ENCODE measurements around the gene BAIAP2L1. TPM values are rescaled to one million over a fixed set of nuclear protein-coding genes. Genes with fewer than 3 reads are reported as not detected.

The BAIAP2L1 gene
- total RNA-seq, 1 donor from 2014 or later = 21.6 TPM

- no peak overlapping the region for H3K9ac ChIP-seq (ENCODE audit: low read length)
- no peak overlapping the region for H3K27ac ChIP-seq (ENCODE audit: low read depth, low read length)
- H3K4me3 ChIP-seq (ENCODE audit: insufficient read depth, low read depth, low read length) = no peak overlapping the region
- no peak overlapping the region for H2AFZ ChIP-seq (ENCODE audit: low read depth, low read length)
- FAIRE-seq (no peak), DNase-seq (ENCODE audit: low read depth) (no peak)
- H3K27me3 Mint-ChIP-seq (ENCODE audit: low read depth, unreplicated experiment) = no peaks in the 10 kb centered on the region
- H3K4me1 ChIP-seq (ENCODE audit: insufficient read depth, low read length) = no peaks in the 10 kb centered on the region
- no peaks in the 10 kb centered on the region for H3K27me3 ChIP-seq (ENCODE audit: insufficient read depth, low read length)
- H3K79me2 ChIP-seq (ENCODE audit: insufficient read depth, low read length) = no peaks in the 10 kb centered on the region
- no peaks in the 10 kb centered on the region for H3K36me3 Mint-ChIP-seq (ENCODE audit: low read depth, unreplicated experiment)
- no peaks in the 10 kb centered on the region for H4K20me1 ChIP-seq (ENCODE audit: insufficient read depth, low read length)
- no peak overlapping the region for H3K27ac Mint-ChIP-seq (ENCODE audit: unreplicated experiment)
- no peaks in the 10 kb centered on the region for H3K9me3 Mint-ChIP-seq (ENCODE audit: unreplicated experiment)
- H3K9me3 ChIP-seq (ENCODE audit: insufficient read depth, low read depth, low read length) = no peaks in the 10 kb centered on the region
- no peak overlapping the region for H3K4me3 Mint-ChIP-seq (ENCODE audit: unreplicated experiment)
- H3K36me3 ChIP-seq (ENCODE audit: insufficient read depth, low read length) = no peaks in the 10 kb centered on the region
- TF ChIP-seq, protein P1, sequence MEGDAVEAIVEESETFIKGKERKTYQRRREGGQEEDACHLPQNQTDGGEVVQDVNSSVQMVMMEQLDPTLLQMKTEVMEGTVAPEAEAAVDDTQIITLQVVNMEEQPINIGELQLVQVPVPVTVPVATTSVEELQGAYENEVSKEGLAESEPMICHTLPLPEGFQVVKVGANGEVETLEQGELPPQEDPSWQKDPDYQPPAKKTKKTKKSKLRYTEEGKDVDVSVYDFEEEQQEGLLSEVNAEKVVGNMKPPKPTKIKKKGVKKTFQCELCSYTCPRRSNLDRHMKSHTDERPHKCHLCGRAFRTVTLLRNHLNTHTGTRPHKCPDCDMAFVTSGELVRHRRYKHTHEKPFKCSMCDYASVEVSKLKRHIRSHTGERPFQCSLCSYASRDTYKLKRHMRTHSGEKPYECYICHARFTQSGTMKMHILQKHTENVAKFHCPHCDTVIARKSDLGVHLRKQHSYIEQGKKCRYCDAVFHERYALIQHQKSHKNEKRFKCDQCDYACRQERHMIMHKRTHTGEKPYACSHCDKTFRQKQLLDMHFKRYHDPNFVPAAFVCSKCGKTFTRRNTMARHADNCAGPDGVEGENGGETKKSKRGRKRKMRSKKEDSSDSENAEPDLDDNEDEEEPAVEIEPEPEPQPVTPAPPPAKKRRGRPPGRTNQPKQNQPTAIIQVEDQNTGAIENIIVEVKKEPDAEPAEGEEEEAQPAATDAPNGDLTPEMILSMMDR (IDR thresholded peaks at IDR 0.05; ENCODE audit: insufficient read depth, low read depth, low read length) = no peak
- no peak for TF ChIP-seq EZH2 (IDR thresholded peaks at IDR 0.05; ENCODE audit: insufficient read depth, low read length)
- no peak overlapping the region for H3K4me2 ChIP-seq (ENCODE audit: low read length)
- H3K4me1 Mint-ChIP-seq (ENCODE audit: low read depth, unreplicated experiment) = peaks cover 14% of the 10 kb centered on the region
Observed at GRCh38 chr7:98374285-98374680, 26.6 kb downstream of the BAIAP2L1 start.

GRCh38 chr7:98372993-98373392 lies 27.9 kb downstream of the BAIAP2L1 start:
- TF ChIP-seq EZH2 (IDR thresholded peaks at IDR 0.05; ENCODE audit: insufficient read depth, low read length) = no peak
- TF ChIP-seq, protein P1 (IDR thresholded peaks at IDR 0.05; ENCODE audit: insufficient read depth, low read depth, low read length) = no peak
- Histone ChIP-seq H3K27me3 (ENCODE audit: insufficient read depth, low read length) (no peaks in the 10 kb centered on the region), H3K9me3 (ENCODE audit: insufficient read depth, low read depth, low read length) (no peaks in the 10 kb centered on the region), H2AFZ (ENCODE audit: low read depth, low read length) (no peak overlapping the region), H3K4me1 (ENCODE audit: insufficient read depth, low read length) (no peaks in the 10 kb centered on the region), H3K9ac (ENCODE audit: low read length) (no peak overlapping the region), H4K20me1 (ENCODE audit: insufficient read depth, low read length) (no peaks in the 10 kb centered on the region), H3K36me3 (ENCODE audit: insufficient read depth, low read length) (no peaks in the 10 kb centered on the region), H3K4me3 (ENCODE audit: insufficient read depth, low read depth, low read length) (no peak overlapping the region), H3K27ac (ENCODE audit: low read depth, low read length) (no peak overlapping the region), H3K4me2 (ENCODE audit: low read length) (no peak overlapping the region), H3K79me2 (ENCODE audit: insufficient read depth, low read length) (no peaks in the 10 kb centered on the region)
- FAIRE-seq (no peak), DNase-seq (ENCODE audit: low read depth) (peak; percentile 95)
- H3K4me3 Mint-ChIP-seq (ENCODE audit: unreplicated experiment) = no peak overlapping the region
- no peaks in the 10 kb centered on the region for H3K9me3 Mint-ChIP-seq (ENCODE audit: unreplicated experiment)
- H3K4me1 Mint-ChIP-seq (ENCODE audit: low read depth, unreplicated experiment) = peaks cover 13% of the 10 kb centered on the region
- no peak overlapping the region for H3K27ac Mint-ChIP-seq (ENCODE audit: unreplicated experiment)
- H3K36me3 Mint-ChIP-seq (ENCODE audit: low read depth, unreplicated experiment) = no peaks in the 10 kb centered on the region
- no peaks in the 10 kb centered on the region for H3K27me3 Mint-ChIP-seq (ENCODE audit: low read depth, unreplicated experiment)

DNA sequence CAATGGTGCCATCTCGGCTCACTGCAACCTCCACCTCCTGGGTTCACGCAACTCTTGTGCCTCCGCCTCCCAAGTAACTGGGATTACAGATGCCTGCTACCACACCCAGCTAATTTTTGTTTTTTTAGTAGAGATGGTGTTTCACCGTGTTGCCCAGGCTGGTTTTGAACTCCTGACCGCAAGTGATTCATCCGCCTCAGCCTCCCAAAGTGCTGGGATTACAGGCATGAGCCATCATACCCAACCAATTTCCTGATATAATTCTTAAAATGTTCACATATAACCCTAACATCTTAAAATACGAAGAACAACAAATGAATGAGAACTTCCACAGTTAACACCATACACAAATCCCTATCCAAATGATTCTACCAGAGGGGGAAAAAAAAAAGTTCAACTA lies 31.2 kb downstream of the BAIAP2L1 start:
- FAIRE-seq = no peak
- H3K4me3 Mint-ChIP-seq (ENCODE audit: unreplicated experiment) = no peak overlapping the region
- no peaks in the 10 kb centered on the region for H3K9me3 Mint-ChIP-seq (ENCODE audit: unreplicated experiment)
- no peak overlapping the region for H3K4me2 ChIP-seq (ENCODE audit: low read length)
- no peaks in the 10 kb centered on the region for H3K79me2 ChIP-seq (ENCODE audit: insufficient read depth, low read length)
- H3K4me3 ChIP-seq (ENCODE audit: insufficient read depth, low read depth, low read length) = no peak overlapping the region
- H3K9me3 ChIP-seq (ENCODE audit: insufficient read depth, low read depth, low read length) = no peaks in the 10 kb centered on the region
- no peaks in the 10 kb centered on the region for H3K27me3 Mint-ChIP-seq (ENCODE audit: low read depth, unreplicated experiment)
- no peaks in the 10 kb centered on the region for H3K27me3 ChIP-seq (ENCODE audit: insufficient read depth, low read length)
- no peak for DNase-seq (ENCODE audit: low read depth)
- no peak overlapping the region for H2AFZ ChIP-seq (ENCODE audit: low read depth, low read length)
- no peak overlapping the region for H3K27ac ChIP-seq (ENCODE audit: low read depth, low read length)
- peaks cover 17% of the 10 kb centered on the region for H3K4me1 Mint-ChIP-seq (ENCODE audit: low read depth, unreplicated experiment)
- no peaks in the 10 kb centered on the region for H4K20me1 ChIP-seq (ENCODE audit: insufficient read depth, low read length)
- no peaks in the 10 kb centered on the region for H3K36me3 Mint-ChIP-seq (ENCODE audit: low read depth, unreplicated experiment)
- H3K36me3 ChIP-seq (ENCODE audit: insufficient read depth, low read length) = no peaks in the 10 kb centered on the region
- H3K9ac ChIP-seq (ENCODE audit: low read length) = no peak overlapping the region
- H3K27ac Mint-ChIP-seq (ENCODE audit: unreplicated experiment) = peak overlapping the region; percentile 66
- no peak for TF ChIP-seq EZH2 (IDR thresholded peaks at IDR 0.05; ENCODE audit: insufficient read depth, low read length)
- TF ChIP-seq, protein P1 (IDR thresholded peaks at IDR 0.05; ENCODE audit: insufficient read depth, low read depth, low read length) = no peak
- peaks cover 6% of the 10 kb centered on the region for H3K4me1 ChIP-seq (ENCODE audit: insufficient read depth, low read length)
